GM12872 (cell line): Measurements from ENCODE around the gene TMEM139.

ENCODE experiments used
- TF ChIP-seq, protein P1 (sequence below): IDR thresholded peaks from 3 replicates; pipeline ENCODE4 v1.5.1; 2011; ENCODE audit warnings: low read depth, mild to moderate bottlenecking, low read length, moderate library complexity; ENCODE audit not compliant: insufficient read depth

The TMEM139 gene

DNA sequence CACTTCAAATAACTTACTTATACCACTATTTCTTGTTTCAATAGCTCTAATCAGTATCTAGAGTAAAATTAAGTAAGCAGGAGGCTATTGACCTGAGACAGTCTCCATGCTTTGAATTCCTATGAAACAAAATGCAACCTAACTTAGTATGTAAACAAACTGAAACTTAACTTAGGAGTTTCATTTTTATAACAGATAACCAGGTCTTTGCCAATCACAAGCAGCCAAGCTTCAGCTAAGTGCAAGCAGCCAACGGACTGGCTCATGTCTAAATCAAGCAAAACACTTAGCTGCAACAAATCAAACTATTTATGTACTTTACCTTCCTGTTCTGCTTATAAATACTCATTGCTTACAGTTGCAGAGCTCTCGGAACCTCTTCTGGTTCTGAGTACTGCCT lies 25.9 kb upstream of the TMEM139 start:
- TF ChIP-seq, protein P1, sequence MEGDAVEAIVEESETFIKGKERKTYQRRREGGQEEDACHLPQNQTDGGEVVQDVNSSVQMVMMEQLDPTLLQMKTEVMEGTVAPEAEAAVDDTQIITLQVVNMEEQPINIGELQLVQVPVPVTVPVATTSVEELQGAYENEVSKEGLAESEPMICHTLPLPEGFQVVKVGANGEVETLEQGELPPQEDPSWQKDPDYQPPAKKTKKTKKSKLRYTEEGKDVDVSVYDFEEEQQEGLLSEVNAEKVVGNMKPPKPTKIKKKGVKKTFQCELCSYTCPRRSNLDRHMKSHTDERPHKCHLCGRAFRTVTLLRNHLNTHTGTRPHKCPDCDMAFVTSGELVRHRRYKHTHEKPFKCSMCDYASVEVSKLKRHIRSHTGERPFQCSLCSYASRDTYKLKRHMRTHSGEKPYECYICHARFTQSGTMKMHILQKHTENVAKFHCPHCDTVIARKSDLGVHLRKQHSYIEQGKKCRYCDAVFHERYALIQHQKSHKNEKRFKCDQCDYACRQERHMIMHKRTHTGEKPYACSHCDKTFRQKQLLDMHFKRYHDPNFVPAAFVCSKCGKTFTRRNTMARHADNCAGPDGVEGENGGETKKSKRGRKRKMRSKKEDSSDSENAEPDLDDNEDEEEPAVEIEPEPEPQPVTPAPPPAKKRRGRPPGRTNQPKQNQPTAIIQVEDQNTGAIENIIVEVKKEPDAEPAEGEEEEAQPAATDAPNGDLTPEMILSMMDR: no peak

DNA sequence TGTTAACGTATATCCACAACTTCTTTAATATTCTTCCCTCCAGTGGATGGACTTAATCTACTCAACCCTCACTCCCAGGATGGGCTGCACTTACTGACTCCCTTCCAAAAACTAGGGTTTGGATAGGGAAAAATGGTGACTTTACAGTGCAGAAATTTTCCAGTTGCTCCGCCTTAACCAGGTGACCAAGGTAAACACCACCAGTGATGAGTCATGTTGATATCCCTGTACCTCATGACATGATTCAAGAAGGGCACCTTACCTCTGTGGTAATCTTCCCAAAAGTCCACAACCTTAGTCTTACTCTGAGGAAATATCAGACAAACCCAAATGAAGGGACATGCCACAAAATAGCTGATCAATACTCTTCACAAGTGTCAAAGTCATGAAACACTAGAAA lies 25.0 kb upstream of the TMEM139 start:
- TF ChIP-seq, protein P1: no peak

DNA sequence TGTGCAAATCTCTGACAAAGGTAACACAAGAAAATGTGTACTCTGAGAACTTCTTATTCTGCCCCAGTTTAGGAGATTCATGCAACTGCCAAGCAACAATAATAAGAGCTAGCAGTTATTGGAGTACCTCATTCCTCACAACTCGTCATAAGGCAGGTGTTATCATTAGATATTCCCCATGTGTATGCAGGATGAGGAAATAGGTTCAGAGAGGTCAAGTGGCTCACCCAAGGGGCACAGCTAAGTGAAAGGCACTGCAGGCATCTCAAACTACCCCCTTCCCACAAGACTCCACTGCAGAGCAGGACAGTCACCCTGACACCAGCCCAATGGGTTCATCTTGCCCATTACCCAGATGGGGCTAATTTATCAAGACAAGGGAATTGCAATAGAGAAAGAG lies 22.9 kb upstream of the TMEM139 start:
- TF ChIP-seq, protein P1: no peak

DNA sequence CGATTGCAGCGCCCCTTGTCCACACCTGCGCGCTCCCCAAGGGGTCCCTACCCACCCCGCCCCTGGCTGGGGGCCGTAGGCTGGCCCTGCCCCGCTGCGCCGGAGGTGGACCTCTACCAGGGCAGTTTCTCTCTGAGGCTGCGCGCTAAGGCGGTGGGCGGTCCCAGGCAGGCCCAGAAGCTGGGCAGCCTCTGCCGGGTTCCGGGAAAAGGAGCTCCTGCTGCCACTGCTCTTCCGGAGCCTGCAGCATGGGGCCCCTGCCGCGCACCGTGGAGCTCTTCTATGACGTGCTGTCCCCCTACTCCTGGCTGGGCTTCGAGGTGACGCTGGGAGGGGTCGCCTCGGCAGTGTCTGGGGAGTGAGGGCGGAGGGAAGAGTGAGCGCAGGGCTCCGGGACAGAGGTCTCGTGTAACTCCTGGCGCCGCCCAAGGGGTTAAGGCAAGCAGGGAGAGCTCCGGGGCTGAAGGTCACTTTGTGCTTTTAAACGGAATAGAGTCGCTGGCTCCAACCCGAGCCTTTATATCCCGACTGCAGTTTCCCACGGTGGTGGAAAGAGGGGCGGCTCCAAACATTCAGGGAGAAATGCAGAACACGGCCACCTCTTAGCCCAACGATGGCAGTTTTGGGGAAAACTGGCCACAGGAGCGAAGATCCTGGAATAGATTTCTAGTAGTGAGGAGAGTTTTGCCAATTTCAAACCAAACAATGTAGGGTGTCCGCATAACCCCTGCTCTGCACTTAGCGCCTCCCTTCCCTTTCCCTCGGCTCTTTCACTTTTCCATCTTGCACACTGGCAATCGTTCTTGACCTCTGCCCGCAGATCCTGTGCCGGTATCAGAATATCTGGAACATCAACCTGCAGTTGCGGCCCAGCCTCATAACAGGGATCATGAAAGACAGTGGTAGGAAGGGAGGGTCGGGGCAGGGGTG lies 21.2 kb upstream of the TMEM139 start, which contains the start of gene GSTK1:
Gene GSTK1, plus strand, starts transcription at position 176 of the 930 bp plus-strand sequence. Its CDS starts 73 bp downstream, at position 249.
- TF ChIP-seq, protein P1: no peak

DNA sequence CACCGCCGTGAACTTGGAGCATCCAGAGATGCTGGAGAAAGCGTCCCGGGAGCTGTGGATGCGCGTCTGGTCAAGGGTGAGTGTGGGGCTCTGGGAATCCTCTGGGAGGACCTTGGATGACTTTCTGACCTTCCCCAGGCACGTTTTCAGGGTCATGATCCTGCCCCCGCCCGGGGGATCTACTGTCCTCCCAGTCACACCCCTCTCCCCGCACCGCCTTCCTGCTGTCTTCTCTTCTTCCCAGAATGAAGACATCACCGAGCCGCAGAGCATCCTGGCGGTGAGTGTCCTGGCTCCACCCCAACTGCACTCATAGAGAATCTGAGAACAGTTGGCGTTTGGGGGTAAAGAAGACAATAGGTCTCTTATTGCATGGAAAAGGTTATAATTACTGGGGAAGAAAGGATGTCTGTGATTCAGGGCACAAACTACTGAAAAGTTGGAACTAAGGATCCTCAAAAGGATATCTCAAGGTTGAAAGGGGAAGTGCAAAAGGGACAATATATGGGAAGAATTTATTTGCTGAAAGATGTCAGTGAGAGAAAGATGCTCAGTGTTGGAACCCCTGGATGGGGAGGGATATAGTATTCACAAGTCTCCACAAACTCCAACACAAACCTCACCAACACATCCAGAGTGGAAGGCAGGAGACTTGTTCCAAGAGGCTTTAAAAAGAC lies 19.6 kb upstream of the TMEM139 start:
- TF ChIP-seq, protein P1: no peak

DNA sequence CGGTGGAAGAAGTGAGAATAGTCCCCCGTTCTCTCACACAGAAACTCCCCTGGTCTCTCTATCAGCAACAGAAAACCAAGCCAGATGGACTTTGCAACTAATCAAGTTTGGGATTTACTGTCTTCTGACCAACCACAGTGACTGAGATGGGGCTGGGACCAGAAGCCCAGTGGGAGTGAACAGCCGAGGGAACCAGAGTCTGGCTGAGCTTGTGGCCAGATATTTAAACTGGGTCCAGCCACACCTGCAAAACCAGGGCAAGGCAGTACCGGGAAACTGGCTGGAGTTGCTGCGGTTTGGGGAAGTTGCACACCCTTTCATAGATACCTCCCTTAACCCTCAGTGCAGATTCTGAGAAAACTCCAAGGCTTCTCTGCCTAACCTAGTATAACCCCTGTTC lies 15.5 kb upstream of the TMEM139 start:
- TF ChIP-seq, protein P1: no peak

DNA sequence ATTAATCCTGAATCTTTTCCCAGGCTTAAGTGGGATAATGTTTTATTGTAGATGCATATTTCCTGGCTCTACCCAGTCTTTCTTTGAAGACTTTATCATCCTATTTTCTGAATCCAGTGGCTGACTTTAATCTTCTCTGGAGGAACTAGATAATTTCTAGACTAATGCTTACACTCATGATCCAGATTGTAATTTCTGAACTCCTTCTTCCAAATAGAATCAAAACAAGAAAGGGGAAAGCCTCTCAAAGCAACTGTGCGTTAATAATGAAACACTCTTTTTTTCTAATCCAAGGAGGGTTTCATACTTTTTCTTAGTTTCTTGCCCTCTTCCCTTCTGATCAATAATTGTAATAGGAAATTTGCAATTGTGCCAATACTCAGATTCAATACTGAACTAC lies 13.5 kb upstream of the TMEM139 start:
- TF ChIP-seq, protein P1: no peak
